NB4 (cell line): ENCODE results near the gene PJA1.

Experiments
- CTCF ChIP-seq: IDR thresholded peaks from one replicate; pipeline ENCODE4 v1.5.1; 2012; ENCODE audit warnings: low read depth, low read length
- MAX ChIP-seq: IDR thresholded peaks from 2 replicates; pipeline ENCODE4 v1.6.1; 2011; ENCODE audit warnings: low read depth, low read length

GRCh38 chrX:69119122-69119521, 46.1 kb downstream of the PJA1 start:
- TF ChIP-seq CTCF (peak; percentile 13), MAX (no peak)
